NCI-H2196 treated with DMSO at 0.1 percent for 48 hours (cell line): Measurements from ENCODE around the gene CTNNA3.

Experiments used
- DNase-seq: peaks from one replicate; lab custom pipeline; 2025; ENCODE audit not compliant: unreplicated experiment; lab: John Stamatoyannopoulos, UW

CTNNA3 gene

DNA sequence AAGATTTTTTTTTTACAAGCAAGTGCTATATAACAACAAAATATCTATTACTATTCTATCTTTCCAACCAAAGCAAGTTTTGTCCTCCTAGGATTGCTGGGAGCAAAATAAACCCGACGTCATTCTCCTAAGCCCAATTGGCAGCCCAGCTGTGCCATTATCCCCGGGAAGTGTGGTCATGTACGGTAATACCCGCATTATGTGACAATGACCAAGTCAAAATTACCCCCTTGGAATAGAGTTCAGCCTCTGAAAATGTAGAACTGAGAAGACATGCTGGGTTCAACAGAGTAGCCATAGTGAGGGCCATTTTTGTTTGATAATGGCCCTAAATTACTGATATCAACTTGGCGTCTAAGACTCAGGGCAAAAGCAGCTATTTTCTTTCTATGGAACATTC, 554.7 kb downstream of the CTNNA3 start:
- no peak for DNase-seq

DNA sequence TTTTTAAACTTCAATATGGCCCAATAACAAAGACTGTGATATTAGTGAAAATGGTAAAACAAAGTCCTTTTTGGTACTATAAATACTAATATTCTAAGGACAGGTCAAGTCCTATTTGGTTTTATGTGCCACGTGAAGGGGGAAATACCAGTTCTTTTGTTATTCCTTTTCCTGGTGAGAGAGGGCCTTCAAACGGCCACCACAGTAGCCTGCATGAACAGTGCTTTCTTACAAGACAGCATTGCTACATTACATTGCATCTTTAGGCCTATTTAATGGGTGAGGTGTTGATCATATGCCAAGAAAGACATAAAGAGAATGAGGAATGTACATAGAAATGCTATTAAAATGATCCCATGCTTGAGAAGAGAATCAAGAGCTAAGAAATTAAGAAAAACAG, 555.4 kb downstream of the CTNNA3 start:
- DNase-seq = no peak

DNA sequence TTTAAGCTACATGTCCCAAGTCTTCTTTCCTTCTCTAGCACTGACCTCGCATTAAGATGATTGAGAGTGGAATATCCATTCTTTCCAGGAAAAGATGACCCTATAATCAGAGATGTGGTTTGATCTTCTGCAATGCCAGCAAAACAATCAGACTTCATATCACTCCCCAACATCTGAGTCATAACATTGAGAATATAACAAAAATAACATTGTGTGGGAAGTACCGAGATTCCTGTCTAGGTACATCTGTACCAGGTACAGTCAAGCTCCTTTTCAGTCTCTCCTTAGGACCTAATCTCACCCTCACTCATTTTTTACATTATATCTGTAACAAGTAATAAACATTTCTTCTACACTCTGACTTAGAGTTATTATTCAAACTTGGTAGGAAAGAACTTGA, 568.6 kb downstream of the CTNNA3 start:
- no peak for DNase-seq

DNA sequence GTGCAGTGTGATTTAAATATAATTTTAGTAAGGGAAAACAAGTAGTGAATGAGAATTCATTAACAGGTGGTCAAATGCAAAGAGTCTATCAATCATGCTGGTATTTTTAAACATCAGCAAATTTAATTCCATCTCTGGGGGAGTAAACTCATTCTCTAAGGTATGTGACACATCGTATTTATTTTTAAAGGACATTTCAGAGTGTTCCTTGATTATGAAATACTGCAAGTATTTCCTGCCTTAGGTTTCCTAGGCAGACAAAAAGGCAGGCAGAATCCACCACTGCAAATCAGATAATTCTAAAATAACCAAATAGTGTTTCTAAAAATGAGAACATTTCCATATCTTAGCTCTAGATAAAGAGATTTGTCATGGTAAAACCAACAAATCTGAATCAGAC, 576.3 kb downstream of the CTNNA3 start:
- DNase-seq = no peak

DNA sequence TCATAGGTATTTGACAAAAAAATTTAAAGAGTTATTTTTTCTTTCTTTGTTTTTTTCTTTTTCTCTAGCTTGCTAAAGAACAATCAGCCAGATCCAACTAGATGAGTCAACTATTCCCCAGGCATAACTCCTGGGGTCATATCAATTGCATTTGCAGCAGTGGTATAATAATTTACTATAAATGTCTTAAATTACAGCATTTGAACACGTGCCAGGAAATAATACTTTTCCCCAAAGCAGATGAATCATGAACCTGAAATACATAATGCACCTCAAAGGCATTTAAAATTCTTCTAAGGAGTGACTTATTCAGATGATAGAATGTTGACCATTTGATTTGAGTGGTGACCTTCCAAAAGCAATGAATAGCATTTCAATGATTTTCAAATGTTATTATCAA, 580.0 kb downstream of the CTNNA3 start:
- no peak for DNase-seq

DNA sequence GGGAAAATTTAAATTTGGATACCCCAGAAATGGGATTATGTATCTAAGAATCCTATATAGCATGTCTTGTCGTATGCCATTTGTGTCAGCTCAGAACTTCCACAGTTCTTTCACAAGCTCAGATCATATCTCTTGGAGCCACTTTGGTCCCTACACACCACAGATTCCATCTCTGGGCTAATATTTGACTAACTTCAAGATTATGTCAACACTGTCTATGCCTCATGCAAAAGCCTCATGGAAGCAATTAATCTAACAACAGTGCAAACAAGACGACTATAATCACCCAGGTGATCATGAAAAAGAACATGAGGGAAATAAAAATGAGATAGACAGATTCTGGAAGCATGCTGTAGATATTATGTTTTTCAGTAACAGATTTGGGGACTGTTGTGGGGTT, 581.0 kb downstream of the CTNNA3 start:
- no peak for DNase-seq

DNA sequence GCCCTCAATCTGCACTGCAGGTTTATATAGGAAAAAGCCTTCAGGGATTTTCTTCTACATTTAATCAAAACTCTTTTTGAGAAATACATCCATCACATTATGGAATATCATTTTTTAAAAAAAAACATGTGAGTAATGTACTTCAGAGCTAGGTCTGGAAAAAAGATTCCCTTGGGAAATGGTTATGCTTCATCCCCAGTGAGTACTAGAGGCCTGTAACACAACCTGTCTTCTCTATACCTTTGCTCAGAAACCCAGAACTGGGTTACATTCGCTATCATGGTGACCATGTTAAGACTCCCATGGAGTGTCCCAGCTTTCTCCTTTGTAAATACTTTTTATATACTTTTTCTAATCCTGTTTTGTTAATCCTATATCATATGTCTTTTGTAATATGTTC, 583.2 kb downstream of the CTNNA3 start:
- no peak for DNase-seq

DNA sequence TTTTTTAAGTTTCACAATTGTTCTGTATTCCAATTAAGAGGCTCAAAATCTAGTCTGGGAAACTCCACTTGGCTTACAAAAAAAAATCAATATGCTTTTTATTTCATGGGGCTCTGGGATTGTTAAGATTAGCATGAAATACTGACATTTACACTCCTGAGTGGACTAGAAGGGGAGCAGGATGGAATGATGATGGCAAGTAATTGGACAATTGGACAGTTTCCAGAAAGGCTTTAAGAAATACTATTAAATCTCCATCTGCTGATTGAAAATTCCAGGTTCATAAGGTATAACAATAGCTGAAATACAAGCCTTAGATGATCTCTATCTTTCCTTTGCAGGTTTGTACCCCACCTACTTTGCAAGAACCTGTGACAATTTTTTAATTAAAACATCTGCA, 585.7 kb downstream of the CTNNA3 start:
- DNase-seq = no peak

DNA sequence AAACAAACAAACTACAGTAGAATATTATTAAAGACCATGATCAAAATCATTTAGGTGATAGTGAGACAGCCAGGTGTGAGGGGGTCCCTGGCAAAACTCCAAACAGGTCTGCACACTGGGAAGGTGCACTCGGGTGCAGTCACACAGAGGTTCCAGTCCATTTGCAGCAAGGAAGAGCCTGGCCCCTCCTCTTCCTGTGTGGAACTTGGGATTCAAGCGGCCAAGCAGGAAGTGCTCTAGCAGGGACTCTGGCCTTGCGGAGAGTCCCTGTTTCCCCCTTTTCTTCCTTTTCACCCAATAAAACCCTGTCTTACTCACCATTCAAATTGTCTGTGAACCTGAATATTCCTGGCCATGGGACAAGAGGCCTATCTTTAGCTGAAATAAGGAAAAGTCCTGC, 588.3 kb downstream of the CTNNA3 start:
- DNase-seq = no peak

DNA sequence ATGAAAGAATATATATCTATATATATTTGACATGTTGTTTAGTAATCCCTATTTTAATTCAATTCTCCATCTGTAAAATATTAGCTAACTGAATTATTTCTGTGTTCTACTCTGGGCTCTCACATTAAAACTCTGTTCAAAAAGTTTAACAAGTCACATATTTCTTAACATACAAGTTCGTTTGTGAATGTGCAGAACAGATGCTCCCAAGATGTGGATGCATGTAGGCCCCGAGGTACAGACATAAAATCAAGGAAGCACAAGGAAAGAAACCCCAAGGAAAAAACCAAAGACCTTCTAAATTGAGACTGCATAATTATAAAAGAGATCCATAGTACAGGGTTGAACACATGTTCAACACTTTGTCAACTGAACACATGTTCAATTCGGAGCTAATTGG, 595.0 kb downstream of the CTNNA3 start:
- DNase-seq = no peak

DNA sequence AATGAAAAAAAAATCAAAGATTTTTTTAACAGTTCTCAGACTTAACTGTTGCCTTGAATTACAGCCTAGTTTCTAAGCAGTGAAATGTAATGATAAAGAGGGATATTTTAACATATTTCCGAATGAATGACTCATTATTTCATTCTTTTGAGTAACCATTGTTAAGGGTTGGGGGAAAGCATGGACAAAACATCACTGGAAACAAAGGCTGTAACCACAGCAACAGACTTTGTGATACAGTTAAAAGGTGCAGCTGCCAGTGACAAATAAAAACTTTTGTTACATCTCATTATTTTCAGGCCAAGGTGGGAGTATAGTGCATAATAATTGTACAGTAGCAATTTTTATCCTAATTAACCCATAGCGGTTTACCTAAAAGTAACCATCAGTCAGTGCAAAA, 597.5 kb downstream of the CTNNA3 start:
- no peak for DNase-seq

DNA sequence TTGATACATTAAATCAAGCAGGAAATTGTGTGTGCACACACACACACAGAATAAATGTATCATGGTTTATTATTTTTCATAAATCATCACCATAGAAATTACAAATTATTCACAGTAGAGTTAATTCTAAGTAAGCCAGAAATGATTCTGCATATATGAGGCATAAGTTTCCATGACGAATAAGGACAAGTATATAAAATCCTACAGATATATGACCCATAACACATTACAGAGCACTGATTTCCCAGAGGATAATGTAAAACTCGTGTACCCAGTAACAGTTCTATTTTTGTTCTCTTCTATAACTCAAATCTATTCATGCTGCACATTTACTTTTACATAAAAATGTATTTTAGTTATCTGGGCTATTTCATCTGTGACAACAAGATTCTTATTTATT, 600.5 kb downstream of the CTNNA3 start:
- DNase-seq = no peak

DNA sequence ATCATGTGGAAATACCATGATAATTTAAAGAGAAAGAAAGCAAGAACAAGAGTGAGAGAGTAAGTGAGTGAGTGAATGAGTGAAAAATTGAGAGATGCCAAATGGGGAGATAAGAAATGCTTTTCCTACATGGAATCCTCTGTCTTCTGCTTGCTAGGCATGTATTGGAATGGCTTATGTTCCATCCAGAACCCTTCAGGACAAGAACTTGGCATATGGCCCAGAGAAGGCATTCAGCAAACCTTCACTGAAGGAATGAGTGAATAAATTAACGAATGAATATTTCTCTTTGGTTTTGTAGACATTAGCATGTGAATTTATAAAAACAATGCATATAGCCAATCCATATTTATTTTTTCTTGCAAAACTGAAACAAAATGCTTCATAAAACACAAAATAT, 608.0 kb downstream of the CTNNA3 start:
- DNase-seq = no peak

DNA sequence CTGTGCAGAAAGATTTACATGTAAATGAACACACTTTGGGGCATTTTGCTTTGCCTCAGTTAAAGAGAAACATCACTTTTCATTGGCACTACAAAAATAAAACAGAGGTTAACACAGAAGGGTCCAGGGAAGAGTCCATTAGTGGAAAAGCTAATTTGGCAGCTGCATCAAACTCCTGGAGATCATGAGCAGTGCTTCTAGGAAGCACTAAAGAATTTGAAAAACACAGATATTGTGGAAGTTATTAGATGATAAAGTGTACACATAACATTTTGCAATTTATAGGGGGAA, 608.9 kb downstream of the CTNNA3 start:
- DNase-seq = no peak

DNA sequence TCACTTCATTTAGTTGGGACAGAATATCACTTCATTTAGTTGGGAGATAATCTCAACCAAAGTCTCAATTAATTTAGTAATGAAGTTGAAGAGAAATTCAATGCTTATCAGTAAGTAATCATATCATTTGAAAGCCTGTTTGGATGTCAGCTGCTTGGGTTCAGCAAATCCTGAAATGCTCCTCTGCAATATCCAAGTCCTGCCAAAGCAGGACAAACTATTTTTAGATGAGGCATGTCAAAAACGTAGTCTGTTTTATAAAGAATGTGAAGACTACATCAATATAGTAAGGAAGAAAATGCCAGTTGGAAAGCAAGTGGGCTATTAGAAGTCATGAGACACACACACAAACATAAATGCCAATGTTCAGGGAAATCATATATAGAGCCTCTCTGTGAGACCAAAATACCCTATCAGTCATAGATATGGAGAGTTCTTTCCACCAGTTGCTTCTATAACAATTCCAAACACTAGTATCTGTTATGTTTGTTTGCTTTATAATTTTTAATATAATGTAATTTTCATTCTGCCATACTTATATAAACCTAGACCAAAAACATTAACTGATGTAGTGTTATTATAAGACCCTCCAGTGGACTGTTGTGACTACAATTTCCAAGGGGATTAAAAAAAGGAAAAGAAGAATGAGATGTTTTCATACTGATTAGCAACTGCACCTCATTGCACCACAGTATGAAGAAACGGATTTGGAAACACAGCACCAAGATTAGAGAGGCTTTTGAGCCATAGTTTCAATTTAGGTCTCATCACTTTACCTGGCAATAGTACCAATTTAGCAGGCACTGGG, 609.5 kb downstream of the CTNNA3 start:
- no peak for DNase-seq

DNA sequence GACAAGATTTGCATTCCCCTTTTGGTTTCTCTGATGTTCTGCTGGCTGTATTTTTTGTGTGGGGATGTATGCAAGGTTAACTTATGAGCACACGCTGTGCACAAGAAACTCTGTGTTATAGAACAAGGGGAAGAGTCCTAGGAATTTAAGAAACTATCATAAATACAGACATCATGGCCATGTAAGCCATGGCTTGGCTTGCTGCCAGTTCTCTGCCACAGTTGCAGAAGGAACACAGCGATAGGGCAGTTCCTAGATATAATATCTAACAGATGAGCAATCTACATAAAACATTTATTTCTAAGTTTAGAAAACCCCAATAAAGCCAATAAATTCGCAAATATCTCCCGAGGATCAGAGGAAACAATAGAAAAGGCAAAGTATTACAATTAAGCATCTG, 616.9 kb downstream of the CTNNA3 start:
- DNase-seq = no peak

DNA sequence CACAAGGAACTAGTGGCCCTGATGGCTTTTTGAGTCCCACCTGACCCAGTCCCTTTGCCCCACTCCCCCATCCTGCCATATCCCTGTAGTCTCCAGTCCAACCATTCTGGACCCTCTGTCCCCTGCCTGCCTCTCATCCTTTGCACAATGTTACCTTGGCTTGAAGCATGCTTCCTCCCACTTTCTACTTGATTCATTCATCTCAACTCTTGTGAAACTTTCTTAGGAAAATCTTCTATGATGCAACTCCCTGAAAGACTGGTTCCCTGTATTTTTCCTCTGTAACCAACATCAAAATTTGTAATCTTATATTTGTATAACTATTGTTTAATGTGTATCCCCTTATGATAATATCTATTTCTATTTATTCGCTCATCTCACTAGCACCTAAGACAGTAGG, 618.6 kb downstream of the CTNNA3 start:
- no peak for DNase-seq

DNA sequence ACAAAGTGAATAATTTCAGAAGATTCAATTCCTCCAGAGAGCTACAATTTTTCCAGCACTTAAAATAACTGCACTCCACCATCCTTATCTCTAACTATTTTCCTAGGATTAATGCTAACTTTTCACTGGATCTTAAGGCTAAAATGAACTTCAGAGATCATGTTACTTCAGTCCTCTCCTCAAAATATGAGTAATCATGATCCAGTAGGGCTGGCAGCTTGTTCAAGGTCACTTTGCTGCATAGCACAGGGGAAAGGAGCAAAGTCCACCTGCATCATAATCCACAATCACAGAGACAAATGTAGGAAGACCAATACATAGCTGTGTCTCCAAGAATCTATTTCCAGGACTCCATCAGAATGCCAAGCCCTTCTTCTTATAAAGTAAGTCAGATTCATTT, 619.9 kb downstream of the CTNNA3 start:
- DNase-seq = no peak

DNA sequence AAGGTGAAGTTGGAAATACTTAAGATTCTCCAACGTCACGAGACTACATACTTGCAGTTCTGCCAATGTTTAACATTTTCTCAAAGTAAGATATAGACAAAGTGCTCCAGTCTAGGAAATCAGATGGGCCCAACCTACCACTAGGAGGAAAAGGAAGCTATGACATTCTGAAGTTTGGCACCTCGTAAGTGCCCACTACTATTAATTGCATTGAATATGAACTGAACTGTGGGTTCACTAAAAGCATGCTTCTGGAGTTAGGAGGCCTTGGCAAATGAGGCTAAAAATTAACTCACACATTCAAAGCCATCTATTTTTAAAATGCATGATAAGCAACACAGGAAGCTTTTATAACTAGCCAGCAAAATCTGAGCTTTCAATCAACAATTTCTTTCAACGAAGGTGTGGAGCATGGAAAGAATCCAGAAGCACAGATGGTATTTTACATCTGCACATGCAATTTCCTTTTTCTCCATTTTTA, 620.5 kb downstream of the CTNNA3 start:
- DNase-seq = no peak

DNA sequence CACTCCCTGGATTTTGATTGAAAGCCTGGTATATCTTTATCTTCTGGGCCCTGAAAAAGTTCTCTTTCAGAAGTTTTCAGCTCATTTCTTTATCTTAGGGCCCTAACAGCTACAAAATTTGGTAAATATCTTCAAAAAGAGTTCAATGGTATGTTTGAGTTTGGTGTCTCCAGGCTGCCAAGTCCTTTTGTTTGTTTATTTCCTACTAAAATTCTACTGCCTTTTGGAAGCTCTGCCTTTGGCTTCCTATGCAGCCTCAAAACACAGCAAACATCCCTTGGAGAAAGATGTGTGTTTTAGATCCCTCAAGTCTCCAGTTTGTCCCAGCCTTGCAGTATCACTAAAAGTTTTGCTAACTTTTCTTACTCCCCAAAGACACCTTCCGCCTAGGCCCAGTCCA, 623.3 kb downstream of the CTNNA3 start:
- DNase-seq = no peak

DNA sequence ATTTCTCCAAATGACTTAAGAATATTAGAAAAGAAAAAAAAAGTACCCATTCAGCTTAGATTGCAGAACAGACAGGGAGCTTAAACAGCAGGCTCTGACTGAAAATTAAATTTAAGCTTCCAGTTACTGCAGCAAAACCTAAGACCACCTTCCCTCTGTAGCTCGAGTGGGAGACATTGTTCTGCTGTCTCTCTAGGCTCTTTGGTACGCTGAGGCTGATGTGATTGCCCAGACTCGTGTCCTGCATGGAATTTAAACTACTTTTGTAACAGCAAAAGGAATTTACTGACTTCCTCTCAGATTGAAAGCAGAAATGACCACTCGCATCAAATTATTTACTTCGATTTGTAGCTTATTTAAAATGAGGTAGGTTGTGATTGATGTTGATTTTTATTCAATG, 645.6 kb downstream of the CTNNA3 start:
- no peak for DNase-seq

DNA sequence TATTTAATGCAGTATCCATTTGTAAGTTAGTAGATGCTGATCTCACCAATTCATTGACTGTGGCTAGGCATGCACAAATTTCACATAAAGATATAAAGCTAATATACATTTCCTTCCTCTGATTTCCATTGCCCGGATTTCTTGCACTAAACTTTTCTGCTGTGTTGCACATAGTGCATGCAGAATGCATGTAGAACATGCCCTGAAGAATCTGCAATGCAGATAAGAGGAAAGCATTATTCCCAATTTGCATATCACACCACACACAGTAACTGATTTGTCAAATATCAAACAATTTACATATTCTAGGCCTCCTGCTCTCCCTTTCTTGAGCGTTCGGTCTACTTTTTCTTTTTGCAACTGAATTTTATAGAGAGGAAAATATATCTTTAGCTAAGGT, 646.0 kb downstream of the CTNNA3 start:
- DNase-seq = no peak

DNA sequence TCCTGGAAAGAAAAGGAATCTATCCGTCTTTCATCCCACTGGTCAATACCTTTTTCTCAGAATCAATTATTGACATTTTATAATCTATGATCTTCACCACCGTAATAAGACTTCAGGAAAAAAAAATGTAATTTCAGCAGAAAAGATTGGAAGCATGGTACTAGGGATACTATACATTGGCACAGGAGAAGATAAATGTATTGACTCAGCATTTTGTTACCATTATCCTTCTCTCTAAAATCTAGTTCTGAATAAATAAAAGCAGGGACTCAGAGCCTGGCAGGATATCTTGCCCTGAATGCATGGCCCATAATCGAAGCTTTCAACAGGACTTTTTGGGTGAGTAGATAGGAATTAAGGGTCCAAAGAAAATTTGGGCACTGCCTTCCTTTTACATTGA, 649.5 kb downstream of the CTNNA3 start:
- DNase-seq = no peak

DNA sequence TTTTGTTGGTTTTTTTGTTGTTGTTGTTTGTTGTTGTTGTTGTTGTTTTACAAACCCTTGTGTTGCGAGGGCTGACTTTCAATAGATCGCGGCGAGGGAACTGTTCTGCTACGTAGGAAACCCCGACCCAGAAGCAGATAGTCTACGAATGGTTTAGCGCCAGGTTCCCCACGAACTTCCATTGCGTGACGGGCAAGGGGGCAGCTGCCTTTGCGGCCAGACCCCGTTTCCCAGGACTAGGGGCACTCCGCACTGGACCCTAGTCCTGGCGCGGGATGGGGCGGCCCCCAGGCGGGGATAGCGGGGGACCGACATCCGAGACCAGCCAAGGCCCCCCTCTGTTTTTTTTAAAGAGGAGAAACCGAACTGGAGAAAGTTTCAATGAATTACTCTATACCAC, 650.6 kb downstream of the CTNNA3 start:
- no peak for DNase-seq
